Measurements from ENCODE around the gene RYR3.

RYR3 gene

DNA sequence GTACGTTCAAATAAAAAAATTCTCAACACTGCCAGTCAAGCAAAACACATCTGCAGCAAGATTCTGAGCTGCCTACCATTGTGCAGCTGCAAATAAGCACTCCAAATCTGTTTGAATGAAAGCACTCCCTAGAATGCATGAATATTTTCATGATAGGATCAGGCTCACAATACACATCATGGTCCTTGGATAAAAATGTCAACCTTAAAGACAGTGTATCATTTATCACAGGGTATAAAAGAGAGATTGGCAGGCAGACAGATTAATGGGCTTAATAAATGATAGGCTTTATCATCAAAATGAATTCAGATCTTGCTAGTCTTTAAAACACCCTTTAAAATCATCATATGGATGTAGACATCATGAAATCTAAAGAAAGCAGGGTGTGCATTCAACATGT is 9.2 kb downstream of the RYR3 start:
- H3K4me3 ChIP-seq (ENCODE audit: low read depth in 1 of 2, low read length in 1 of 2) = no peak overlapping the region
- no peaks in the 10 kb centered on the region for H3K4me1 ChIP-seq (ENCODE audit: control insufficient read depth in 1 of 2, insufficient read depth in 1 of 2, low read depth in 1 of 2, low read length in 1 of 2)
- TF ChIP-seq, protein P1, sequence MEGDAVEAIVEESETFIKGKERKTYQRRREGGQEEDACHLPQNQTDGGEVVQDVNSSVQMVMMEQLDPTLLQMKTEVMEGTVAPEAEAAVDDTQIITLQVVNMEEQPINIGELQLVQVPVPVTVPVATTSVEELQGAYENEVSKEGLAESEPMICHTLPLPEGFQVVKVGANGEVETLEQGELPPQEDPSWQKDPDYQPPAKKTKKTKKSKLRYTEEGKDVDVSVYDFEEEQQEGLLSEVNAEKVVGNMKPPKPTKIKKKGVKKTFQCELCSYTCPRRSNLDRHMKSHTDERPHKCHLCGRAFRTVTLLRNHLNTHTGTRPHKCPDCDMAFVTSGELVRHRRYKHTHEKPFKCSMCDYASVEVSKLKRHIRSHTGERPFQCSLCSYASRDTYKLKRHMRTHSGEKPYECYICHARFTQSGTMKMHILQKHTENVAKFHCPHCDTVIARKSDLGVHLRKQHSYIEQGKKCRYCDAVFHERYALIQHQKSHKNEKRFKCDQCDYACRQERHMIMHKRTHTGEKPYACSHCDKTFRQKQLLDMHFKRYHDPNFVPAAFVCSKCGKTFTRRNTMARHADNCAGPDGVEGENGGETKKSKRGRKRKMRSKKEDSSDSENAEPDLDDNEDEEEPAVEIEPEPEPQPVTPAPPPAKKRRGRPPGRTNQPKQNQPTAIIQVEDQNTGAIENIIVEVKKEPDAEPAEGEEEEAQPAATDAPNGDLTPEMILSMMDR (IDR thresholded peaks at IDR 0.05) = no peak
- no peaks in the 10 kb centered on the region for H3K36me3 ChIP-seq
- H3K9me3 ChIP-seq = no peaks in the 10 kb centered on the region
- peaks cover 10% of the 10 kb centered on the region for H3K27me3 ChIP-seq
- H3K27ac ChIP-seq = no peak overlapping the region

DNA sequence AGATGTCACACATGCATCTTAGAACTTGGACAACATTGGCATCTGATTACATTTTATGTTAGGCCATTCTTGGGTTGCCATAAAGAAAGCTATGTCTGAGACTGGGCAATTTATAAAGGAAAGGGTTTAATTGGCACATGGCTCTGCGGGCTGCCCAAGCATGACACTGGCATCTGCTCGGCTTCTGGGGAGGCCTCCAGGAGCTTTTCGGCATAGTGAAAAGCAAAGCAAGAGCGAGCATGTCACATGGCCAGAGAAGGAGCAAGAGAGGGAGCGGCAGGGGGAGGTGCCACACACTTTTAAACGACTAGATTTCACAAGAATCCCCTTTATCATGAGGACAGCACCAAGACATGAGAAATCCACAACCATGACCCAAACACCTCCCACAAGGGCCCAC is 11.3 kb downstream of the RYR3 start:
- peaks cover under 1% of the 10 kb centered on the region for H3K27me3 ChIP-seq
- H3K4me3 ChIP-seq (ENCODE audit: low read depth in 1 of 2, low read length in 1 of 2) = no peak overlapping the region

DNA sequence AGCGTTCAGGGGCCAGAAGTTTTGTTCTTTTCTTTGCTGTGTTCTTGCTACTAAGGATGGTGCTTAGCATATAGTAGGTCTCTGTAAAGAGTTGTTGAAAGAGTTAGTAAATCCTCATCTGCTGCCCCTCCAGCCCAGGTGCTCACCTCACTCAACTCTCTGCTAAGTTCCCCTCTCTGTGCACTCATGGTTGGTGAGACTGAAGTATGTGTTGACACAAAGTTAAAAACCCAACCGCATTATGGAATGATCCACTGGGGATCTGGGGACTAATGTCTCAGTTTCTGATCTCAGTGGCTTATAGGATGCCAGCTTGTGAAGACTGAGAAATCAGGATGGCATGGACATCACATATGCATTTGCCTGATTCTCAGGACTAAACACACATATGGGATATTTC is 13.8 kb downstream of the RYR3 start:
- no peak overlapping the region for H3K4me3 ChIP-seq (ENCODE audit: low read depth in 1 of 2, low read length in 1 of 2)
- no peaks in the 10 kb centered on the region for H3K4me1 ChIP-seq (ENCODE audit: control insufficient read depth in 1 of 2, insufficient read depth in 1 of 2, low read depth in 1 of 2, low read length in 1 of 2)
- no peaks in the 10 kb centered on the region for H3K9me3 ChIP-seq
- H3K27me3 ChIP-seq = peaks cover 4% of the 10 kb centered on the region
- H3K27ac ChIP-seq = no peak overlapping the region
- H3K36me3 ChIP-seq = no peaks in the 10 kb centered on the region
- TF ChIP-seq, protein P1 (IDR thresholded peaks at IDR 0.05) = no peak

More for the DNA sequence above, 11.3 kb downstream of the RYR3 start:
- no peaks in the 10 kb centered on the region for H3K9me3 ChIP-seq
- no peaks in the 10 kb centered on the region for H3K36me3 ChIP-seq
- no peak overlapping the region for H3K27ac ChIP-seq
- no peaks in the 10 kb centered on the region for H3K4me1 ChIP-seq (ENCODE audit: control insufficient read depth in 1 of 2, insufficient read depth in 1 of 2, low read depth in 1 of 2, low read length in 1 of 2)
- TF ChIP-seq, protein P1 (IDR thresholded peaks at IDR 0.05) = no peak

DNA sequence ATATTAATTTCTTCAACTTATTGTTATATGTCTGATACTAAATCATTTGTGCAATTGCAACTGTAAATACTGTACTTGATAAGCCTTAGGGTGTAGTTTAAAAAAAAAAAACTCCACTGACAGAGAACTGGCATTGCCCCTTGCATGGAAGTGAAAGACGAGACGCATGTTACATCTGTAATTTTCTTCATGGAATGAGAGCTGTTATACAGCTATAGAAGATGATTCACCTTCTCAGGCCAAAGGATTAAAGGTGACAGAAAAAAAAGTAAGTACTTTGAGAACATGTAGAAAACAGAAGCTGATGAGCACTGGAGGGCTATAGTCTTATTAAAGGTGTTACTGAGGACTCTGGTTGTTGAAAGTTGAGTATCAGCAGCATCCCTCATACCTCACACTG is 16.1 kb downstream of the RYR3 start:
- Histone ChIP-seq H3K36me3 (no peaks in the 10 kb centered on the region), H3K27ac (no peak overlapping the region), H3K4me3 (ENCODE audit: low read depth in 1 of 2, low read length in 1 of 2) (no peak overlapping the region), H3K9me3 (no peaks in the 10 kb centered on the region), H3K4me1 (ENCODE audit: control insufficient read depth in 1 of 2, insufficient read depth in 1 of 2, low read depth in 1 of 2, low read length in 1 of 2) (no peaks in the 10 kb centered on the region), H3K27me3 (peaks cover 4% of the 10 kb centered on the region)
- TF ChIP-seq, protein P1 (IDR thresholded peaks at IDR 0.05) = no peak

DNA sequence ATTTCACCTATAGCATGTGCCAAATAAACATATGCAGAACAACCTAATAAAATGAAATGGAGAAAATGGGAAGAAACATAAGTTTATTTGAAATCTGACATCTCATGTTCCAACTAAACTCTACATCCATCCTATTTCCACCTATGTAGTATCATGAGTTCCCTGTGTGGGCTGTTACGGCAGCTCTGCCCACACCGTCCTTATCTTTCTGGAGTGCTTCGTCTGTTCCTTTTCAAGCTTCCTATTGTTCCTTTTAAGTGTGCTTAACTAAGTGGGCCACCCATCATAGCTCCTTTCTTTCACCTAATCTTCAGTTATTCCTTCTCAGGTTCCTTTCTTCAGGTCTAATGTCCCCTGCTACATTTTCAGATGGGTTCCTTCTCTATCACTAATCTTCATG is 17.3 kb downstream of the RYR3 start:
- H3K27me3 ChIP-seq = peaks cover 4% of the 10 kb centered on the region
- TF ChIP-seq, protein P1 (IDR thresholded peaks at IDR 0.05) = no peak
- H3K4me3 ChIP-seq (ENCODE audit: low read depth in 1 of 2, low read length in 1 of 2) = no peak overlapping the region

DNA sequence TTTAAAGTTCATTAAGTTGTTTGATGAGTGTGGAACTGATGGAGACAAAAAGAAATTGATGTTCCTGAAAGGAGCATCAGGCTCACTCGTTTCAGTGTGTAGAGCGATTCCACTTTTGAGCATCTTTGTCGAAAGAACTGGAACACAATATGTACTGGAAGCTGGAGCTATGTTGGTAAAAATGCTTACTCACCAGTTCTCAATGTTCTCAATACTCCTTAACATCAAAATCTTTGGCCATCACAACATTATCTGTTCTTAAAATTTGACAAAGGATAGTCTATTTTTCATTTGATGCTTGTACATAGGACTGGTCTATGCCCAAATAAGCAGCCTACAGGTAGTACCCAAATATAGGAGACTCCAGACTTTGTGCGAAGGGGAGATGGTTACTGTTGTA is 18.7 kb downstream of the RYR3 start:
- Histone ChIP-seq H3K36me3 (no peaks in the 10 kb centered on the region), H3K27me3 (peaks cover 4% of the 10 kb centered on the region), H3K9me3 (no peaks in the 10 kb centered on the region), H3K4me3 (ENCODE audit: low read depth in 1 of 2, low read length in 1 of 2) (no peak overlapping the region), H3K4me1 (ENCODE audit: control insufficient read depth in 1 of 2, insufficient read depth in 1 of 2, low read depth in 1 of 2, low read length in 1 of 2) (no peaks in the 10 kb centered on the region), H3K27ac (no peak overlapping the region)
- TF ChIP-seq, protein P1 (IDR thresholded peaks at IDR 0.05) = no peak

More for the DNA sequence above, 17.3 kb downstream of the RYR3 start:
- Histone ChIP-seq H3K9me3 (no peaks in the 10 kb centered on the region), H3K36me3 (no peaks in the 10 kb centered on the region), H3K27ac (no peak overlapping the region), H3K4me1 (ENCODE audit: control insufficient read depth in 1 of 2, insufficient read depth in 1 of 2, low read depth in 1 of 2, low read length in 1 of 2) (no peaks in the 10 kb centered on the region)

All from neutrophil (primary cell).